Hepatocyte (in vitro differentiated cells): Measurements from ENCODE around the gene MYO3B. TPM values are rescaled to one million over a fixed set of nuclear protein-coding genes. Genes with fewer than 3 reads are reported as not detected.

ENCODE experiments used
- DNase-seq: peaks from one replicate; pipeline ENCODE4 v3.0.0-alpha.2; 2016; ENCODE audit warnings: low spot score
- H2AFZ ChIP-seq: fragments of 200-600 bp; sonication (generic); 2 replicates; pipeline ENCODE4 v1.6.0; 2016; ENCODE audit warnings: antibody characterized with exemption, mild to moderate bottlenecking
- H3K27ac ChIP-seq: fragments of 200-600 bp; sonication (generic); 2 replicates; pipeline ENCODE4 v1.5.1; 2016; ENCODE audit warnings: mild to moderate bottlenecking
- H3K27me3 ChIP-seq: fragments of 200-600 bp; sonication (generic); 2 replicates; pipeline ENCODE4 v1.6.1; 2016
- H3K36me3 ChIP-seq: fragments of 200-600 bp; sonication (generic); replicated peaks from 2 replicates; pipeline ENCODE4 v1.5.1; 2016; ENCODE audit warnings: low read depth; ENCODE audit not compliant: insufficient read depth
- H3K4me1 ChIP-seq: fragments of 200-600 bp; sonication (generic); 2 replicates; pipeline ENCODE4 v1.5.1; 2016; ENCODE audit warnings: mild to moderate bottlenecking, moderate library complexity; ENCODE audit not compliant: insufficient read depth
- H3K4me2 ChIP-seq: fragments of 200-600 bp; sonication (generic); 2 replicates; pipeline ENCODE4 v1.6.0; 2016
- H3K4me3 ChIP-seq: fragments of 200-600 bp; sonication (generic); 2 replicates; pipeline ENCODE4 v1.5.1; 2016; ENCODE audit warnings: mild to moderate bottlenecking
- H3K79me2 ChIP-seq: fragments of 200-600 bp; sonication (generic); 2 replicates; pipeline ENCODE4 v1.6.0; 2017; ENCODE audit warnings: mild to moderate bottlenecking
- H3K9me2 ChIP-seq: fragments of 200-600 bp; sonication (generic); replicated peaks from 2 replicates; pipeline ENCODE4 v1.6.0; 2017; ENCODE audit warnings: mild to moderate bottlenecking; ENCODE audit not compliant: insufficient read depth
- H3K9me3 ChIP-seq: fragments of 200-600 bp; sonication (generic); 2 replicates; pipeline ENCODE4 v1.5.1; 2016; ENCODE audit warnings: low read depth, mild to moderate bottlenecking
- H4K20me1 ChIP-seq: fragments of 200-600 bp; sonication (generic); 2 replicates; pipeline ENCODE4 v1.6.0; 2016; ENCODE audit warnings: mild to moderate bottlenecking; ENCODE audit not compliant: insufficient read depth, poor library complexity, severe bottlenecking
- EZH2 ChIP-seq: fragments of 200-600 bp; sonication (generic); IDR thresholded peaks from 2 replicates; pipeline ENCODE4 v1.6.1; 2016; ENCODE audit warnings: antibody characterized with exemption, mild to moderate bottlenecking, borderline replicate concordance
- EZH2phosphoT487 ChIP-seq: fragments of 200-600 bp; sonication (generic); IDR thresholded peaks from one replicate; pipeline ENCODE4 v1.6.1; 2018; ENCODE audit warnings: antibody characterized with exemption, mild to moderate bottlenecking, low read depth, moderate library complexity; ENCODE audit not compliant: unreplicated experiment, severe bottlenecking
- WGBS: methylation state at CpG from one replicate; pipeline ENCODE4 v1.1.6; 2016; ENCODE audit warnings: low lambda C conversion rate; ENCODE audit errors: missing lambda C conversion rate; 5-methylcytosine and 5-hydroxymethylcytosine counted together
- polyA plus RNA-seq: library from polyadenylated mRNA; unstranded; fragments of >200 nt; fragmentation: Nextera tagmentation; extraction: Ambion mirVana; gene quantifications from 2 replicates; pipeline ENCODE4 v1.2.1, GENCODE V29; 2016
- total RNA-seq: library from RNA; depleted of rRNA; stranded (reverse); fragments of >200 nt; gene quantifications from 2 replicates; pipeline ENCODE4 v1.2.3, GENCODE V29; 2014
- TF ChIP-seq, protein P1 (sequence below): fragments of 200-600 bp; sonication (generic); IDR thresholded peaks from 2 replicates; pipeline ENCODE4 v1.5.1; 2016; ENCODE audit warnings: antibody characterized with exemption, mild to moderate bottlenecking; ENCODE audit not compliant: poor library complexity

Gene MYO3B
- total and polyA plus RNA-seq, 2 experiments from 2014 or later: 0.63 to 1.1 TPM

DNA sequence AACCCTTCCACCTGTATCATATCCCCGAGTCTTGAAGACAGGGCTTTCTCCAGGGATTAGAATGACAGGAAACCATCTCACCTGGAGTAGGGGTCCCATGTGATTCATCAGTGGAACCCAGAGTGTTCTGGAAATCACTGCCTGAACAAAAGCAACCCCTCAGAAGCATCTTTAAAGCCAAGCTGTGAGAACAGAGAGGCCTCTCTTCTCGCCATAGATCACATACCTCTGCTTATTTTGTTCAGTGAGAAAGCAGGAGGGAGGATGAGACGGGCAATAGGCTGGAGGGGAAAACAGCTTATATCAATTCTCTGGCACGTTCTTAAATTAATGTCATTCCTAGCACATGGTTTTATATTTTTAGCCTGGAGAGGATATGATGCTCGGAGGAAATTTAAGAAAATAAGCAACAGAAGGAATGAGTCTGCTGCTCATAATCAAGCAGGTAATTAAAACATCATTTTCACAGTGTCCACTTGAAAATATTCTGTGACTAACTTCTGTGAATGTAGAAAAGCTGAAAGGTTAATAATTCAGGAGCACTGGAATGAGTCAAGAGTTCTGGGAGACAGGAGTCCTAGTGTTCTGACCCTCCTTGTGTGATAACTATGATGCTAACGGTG lies 323.6 kb downstream of the MYO3B start:
- Histone ChIP-seq H2AFZ (no peak overlapping the region), H3K9me3 (no peaks in the 10 kb centered on the region), H3K79me2 (no peaks in the 10 kb centered on the region), H3K4me3 (no peak overlapping the region), H3K36me3 (no peaks in the 10 kb centered on the region), H3K9me2 (no peaks in the 10 kb centered on the region), H3K27ac (no peak overlapping the region), H3K4me1 (peaks cover 24% of the 10 kb centered on the region), H4K20me1 (no peaks in the 10 kb centered on the region), H3K27me3 (no peaks in the 10 kb centered on the region), H3K4me2 (no peak overlapping the region)
- WGBS: 81% methylated on average over 6 of the region's 6 CpGs
- DNase-seq: no peak
- TF ChIP-seq EZH2 (no peak), EZH2phosphoT487 (no peak)
- TF ChIP-seq, protein P1, sequence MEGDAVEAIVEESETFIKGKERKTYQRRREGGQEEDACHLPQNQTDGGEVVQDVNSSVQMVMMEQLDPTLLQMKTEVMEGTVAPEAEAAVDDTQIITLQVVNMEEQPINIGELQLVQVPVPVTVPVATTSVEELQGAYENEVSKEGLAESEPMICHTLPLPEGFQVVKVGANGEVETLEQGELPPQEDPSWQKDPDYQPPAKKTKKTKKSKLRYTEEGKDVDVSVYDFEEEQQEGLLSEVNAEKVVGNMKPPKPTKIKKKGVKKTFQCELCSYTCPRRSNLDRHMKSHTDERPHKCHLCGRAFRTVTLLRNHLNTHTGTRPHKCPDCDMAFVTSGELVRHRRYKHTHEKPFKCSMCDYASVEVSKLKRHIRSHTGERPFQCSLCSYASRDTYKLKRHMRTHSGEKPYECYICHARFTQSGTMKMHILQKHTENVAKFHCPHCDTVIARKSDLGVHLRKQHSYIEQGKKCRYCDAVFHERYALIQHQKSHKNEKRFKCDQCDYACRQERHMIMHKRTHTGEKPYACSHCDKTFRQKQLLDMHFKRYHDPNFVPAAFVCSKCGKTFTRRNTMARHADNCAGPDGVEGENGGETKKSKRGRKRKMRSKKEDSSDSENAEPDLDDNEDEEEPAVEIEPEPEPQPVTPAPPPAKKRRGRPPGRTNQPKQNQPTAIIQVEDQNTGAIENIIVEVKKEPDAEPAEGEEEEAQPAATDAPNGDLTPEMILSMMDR: no peak

DNA sequence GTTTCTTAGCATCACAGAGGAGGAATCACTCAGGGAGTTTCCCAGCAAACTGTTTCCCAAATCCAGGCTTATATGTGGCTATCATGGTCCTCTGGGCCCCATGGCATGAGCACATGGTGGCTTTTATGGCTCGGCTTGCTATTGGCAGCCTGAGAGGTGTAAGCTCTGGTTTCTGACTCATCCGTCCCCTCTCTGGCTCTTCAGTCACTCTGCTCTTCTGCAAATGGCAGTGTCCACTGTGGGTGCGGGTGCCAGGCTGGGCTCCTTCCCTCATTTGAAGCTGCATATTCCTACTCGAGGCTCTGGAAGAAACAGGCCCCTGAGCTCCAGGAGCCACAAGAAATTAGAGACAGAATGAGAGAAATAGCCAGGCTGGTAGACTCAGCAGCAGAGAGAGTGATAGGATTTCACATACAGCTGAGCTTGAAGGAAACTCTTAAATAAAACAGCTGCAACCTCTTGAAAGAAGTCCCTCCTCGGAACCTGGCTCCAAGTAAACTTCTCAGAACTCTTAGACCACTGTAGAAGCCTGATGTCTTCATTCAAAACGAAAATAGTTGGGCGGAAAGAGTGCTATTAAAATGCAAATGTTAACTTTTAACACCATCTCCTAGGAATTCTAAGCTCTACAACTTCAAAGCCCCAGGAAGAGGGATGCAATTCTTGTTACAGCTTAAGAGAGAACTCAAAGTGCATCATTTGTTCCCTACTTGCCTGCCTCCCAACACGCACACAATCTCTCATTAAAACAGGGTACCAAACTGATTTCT lies 324.6 kb downstream of the MYO3B start:
- Histone ChIP-seq H3K27ac (no peak overlapping the region), H3K36me3 (no peaks in the 10 kb centered on the region), H3K79me2 (no peaks in the 10 kb centered on the region), H3K27me3 (no peaks in the 10 kb centered on the region), H3K4me1 (peaks cover 28% of the 10 kb centered on the region), H3K9me2 (no peaks in the 10 kb centered on the region), H3K9me3 (no peaks in the 10 kb centered on the region), H2AFZ (no peak overlapping the region), H4K20me1 (no peaks in the 10 kb centered on the region), H3K4me2 (no peak overlapping the region), H3K4me3 (no peak overlapping the region)
- TF ChIP-seq, protein P1: no peak
- TF ChIP-seq EZH2phosphoT487 (no peak), EZH2 (no peak)
- no peak for DNase-seq
- 58% methylated on average over 8 of the region's 8 CpGs for WGBS

DNA sequence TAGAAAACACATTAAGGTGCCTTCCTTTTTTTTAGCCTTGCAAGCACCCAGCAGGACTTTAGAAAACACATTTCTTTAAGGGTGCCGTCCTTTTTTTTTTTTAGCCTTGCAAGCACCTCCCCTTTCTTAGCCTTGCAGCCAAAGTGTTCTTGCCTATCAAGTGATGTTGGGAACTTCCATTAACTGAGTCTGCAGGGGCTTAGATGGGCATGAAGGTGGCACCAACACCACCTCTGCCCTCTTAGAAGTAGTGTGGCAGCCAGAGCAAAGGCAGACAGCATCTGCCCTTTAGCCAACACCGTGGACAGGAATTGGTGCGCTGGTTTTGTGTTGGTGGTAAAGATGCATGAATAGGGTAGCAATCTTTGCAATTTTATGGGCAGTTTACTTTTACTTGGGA lies 325.6 kb downstream of the MYO3B start:
- TF ChIP-seq, protein P1: no peak
- TF ChIP-seq EZH2 (no peak), EZH2phosphoT487 (no peak)
- Histone ChIP-seq H3K4me3 (no peak overlapping the region), H3K27ac (no peak overlapping the region), H3K79me2 (no peaks in the 10 kb centered on the region), H3K36me3 (no peaks in the 10 kb centered on the region), H3K27me3 (no peaks in the 10 kb centered on the region), H3K9me3 (no peaks in the 10 kb centered on the region), H3K4me2 (no peak overlapping the region), H3K9me2 (no peaks in the 10 kb centered on the region), H4K20me1 (no peaks in the 10 kb centered on the region), H3K4me1 (peaks cover 28% of the 10 kb centered on the region), H2AFZ (peak overlapping the region; percentile 38)
- DNase-seq: no peak
- WGBS: 22% methylated on average over 2 of the region's 3 CpGs
